Smooth muscle cell (in vitro differentiated cells): ENCODE measurements around the gene IL15RA. TPM values are rescaled to one million over a fixed set of nuclear protein-coding genes. Genes with fewer than 3 reads are reported as not detected.
"Not testable (repeated sequence)": the region's sequence is repeated elsewhere in the genome, so short reads cannot be mapped to it uniquely, and the experiment has no call there.

Experiments
- DNase-seq: peaks from one replicate; lab custom pipeline; 2025; ENCODE audit not compliant: unreplicated experiment; lab: John Stamatoyannopoulos, UW
- H2AFZ ChIP-seq: fragments of 200-600 bp; sonication (generic); 2 replicates; pipeline ENCODE4 v1.6.0; 2016; ENCODE audit warnings: antibody characterized with exemption, low read depth, mild to moderate bottlenecking
- H3F3A ChIP-seq: fragments of 200-600 bp; sonication (generic); 2 replicates; pipeline ENCODE4 v1.6.0; 2017; ENCODE audit warnings: antibody characterized with exemption, low read depth
- H3K27ac ChIP-seq: fragments of 200-600 bp; sonication (generic); 2 replicates; pipeline ENCODE4 v1.5.1; 2016; ENCODE audit warnings: low read depth, mild to moderate bottlenecking
- H3K27me3 ChIP-seq: fragments of 200-600 bp; sonication (generic); 2 replicates; pipeline ENCODE4 v1.6.1; 2016; ENCODE audit warnings: low read depth, mild to moderate bottlenecking
- H3K36me3 ChIP-seq: fragments of 200-600 bp; sonication (generic); 2 replicates; pipeline ENCODE4 v1.5.1; 2016; ENCODE audit warnings: low read depth
- H3K4me1 ChIP-seq: fragments of 200-600 bp; sonication (generic); 2 replicates; pipeline ENCODE4 v1.5.1; 2016; ENCODE audit warnings: low read depth
- H3K4me2 ChIP-seq: fragments of 200-600 bp; sonication (generic); 2 replicates; pipeline ENCODE4 v1.6.0; 2016; ENCODE audit warnings: mild to moderate bottlenecking
- H3K4me3 ChIP-seq: fragments of 200-600 bp; sonication (generic); 2 replicates; pipeline ENCODE4 v1.5.1; 2016; ENCODE audit warnings: mild to moderate bottlenecking
- H3K79me2 ChIP-seq: fragments of 200-600 bp; sonication (generic); 2 replicates; pipeline ENCODE4 v1.6.0; 2016; ENCODE audit warnings: low read depth, mild to moderate bottlenecking
- H3K9ac ChIP-seq: fragments of 200-600 bp; sonication (generic); 2 replicates; pipeline ENCODE4 v1.6.0; 2016; ENCODE audit warnings: low read depth
- H3K9me3 ChIP-seq: fragments of 200-600 bp; sonication (generic); replicated peaks from 2 replicates; pipeline ENCODE4 v1.5.1; 2016; ENCODE audit warnings: low read depth
- H4K20me1 ChIP-seq: fragments of 200-600 bp; sonication (generic); 2 replicates; pipeline ENCODE4 v1.6.0; 2016; ENCODE audit warnings: low read depth
- WGBS: methylation state at CpG from one replicate; pipeline ENCODE4 v1.1.7; 2016; ENCODE audit warnings: low lambda C conversion rate; 5-methylcytosine and 5-hydroxymethylcytosine counted together
- polyA plus RNA-seq: library from polyadenylated mRNA; unstranded; fragments of >200 nt; fragmentation: Nextera tagmentation; extraction: Ambion mirVana; gene quantifications from 2 replicates; pipeline ENCODE4 v1.2.1, GENCODE V29; 2016
- total RNA-seq: library from RNA; depleted of rRNA; stranded (reverse); fragments of >200 nt; gene quantifications from 2 replicates; pipeline ENCODE4 v1.2.3, GENCODE V29; 2014
- TF ChIP-seq, protein P1 (sequence below): fragments of 200-600 bp; sonication (generic); IDR thresholded peaks from 2 replicates; pipeline ENCODE4 v1.5.1; 2017; ENCODE audit warnings: borderline replicate concordance, mild to moderate bottlenecking, antibody characterized with exemption; ENCODE audit not compliant: insufficient read depth, poor library complexity, severe bottlenecking

The IL15RA gene
- total and polyA plus RNA-seq, 2 experiments from 2014 or later, result 0.23 to 0.54 TPM

DNA sequence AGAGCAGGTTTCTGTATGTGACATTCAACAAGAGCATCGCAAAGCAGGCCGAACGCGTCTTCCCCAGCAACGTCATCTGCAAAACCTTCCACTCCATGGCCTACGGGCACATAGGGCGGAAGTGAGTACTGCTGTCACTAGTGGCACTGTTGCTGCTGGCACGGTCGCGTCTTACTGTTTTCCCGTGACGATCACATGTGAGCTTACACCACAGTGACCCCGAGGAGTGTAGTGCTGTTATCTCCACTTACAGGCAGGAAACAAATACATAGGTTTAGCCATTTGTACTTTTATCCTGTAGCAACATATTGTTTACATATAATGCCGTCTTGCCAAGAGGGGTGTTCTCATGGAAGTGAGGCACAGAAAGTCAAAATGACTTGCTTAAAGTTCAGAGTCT, 61.9 kb downstream of the IL15RA start:
- Histone ChIP-seq H3K27ac (no peak overlapping the region), H3K9ac (no peak overlapping the region), H2AFZ (no peak overlapping the region), H3K4me1 (no peaks in the 10 kb centered on the region), H3K4me2 (no peak overlapping the region), H3K27me3 (no peaks in the 10 kb centered on the region), H3K36me3 (peaks cover 35% of the 10 kb centered on the region), H3K79me2 (no peaks in the 10 kb centered on the region), H3K9me3 (no peaks in the 10 kb centered on the region), H4K20me1 (no peaks in the 10 kb centered on the region), H3K4me3 (no peak overlapping the region), H3F3A (no peaks in the 10 kb centered on the region)
- DNase-seq, result no peak
- WGBS, result 98% methylated on average over 14 of the region's 14 CpGs
- TF ChIP-seq, protein P1, sequence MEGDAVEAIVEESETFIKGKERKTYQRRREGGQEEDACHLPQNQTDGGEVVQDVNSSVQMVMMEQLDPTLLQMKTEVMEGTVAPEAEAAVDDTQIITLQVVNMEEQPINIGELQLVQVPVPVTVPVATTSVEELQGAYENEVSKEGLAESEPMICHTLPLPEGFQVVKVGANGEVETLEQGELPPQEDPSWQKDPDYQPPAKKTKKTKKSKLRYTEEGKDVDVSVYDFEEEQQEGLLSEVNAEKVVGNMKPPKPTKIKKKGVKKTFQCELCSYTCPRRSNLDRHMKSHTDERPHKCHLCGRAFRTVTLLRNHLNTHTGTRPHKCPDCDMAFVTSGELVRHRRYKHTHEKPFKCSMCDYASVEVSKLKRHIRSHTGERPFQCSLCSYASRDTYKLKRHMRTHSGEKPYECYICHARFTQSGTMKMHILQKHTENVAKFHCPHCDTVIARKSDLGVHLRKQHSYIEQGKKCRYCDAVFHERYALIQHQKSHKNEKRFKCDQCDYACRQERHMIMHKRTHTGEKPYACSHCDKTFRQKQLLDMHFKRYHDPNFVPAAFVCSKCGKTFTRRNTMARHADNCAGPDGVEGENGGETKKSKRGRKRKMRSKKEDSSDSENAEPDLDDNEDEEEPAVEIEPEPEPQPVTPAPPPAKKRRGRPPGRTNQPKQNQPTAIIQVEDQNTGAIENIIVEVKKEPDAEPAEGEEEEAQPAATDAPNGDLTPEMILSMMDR, result no peak

GRCh38 chr10:5913736-5914135, 63.6 kb downstream of the IL15RA start:
- WGBS, result 97% methylated on average over 4 of the region's 4 CpGs
- Histone ChIP-seq H3K4me2 (no peak overlapping the region), H3K36me3 (peaks cover 29% of the 10 kb centered on the region), H3K27ac (no peak overlapping the region), H3K79me2 (no peaks in the 10 kb centered on the region), H4K20me1 (no peaks in the 10 kb centered on the region), H3K9me3 (no peaks in the 10 kb centered on the region), H3K9ac (no peak overlapping the region), H3K27me3 (no peaks in the 10 kb centered on the region), H2AFZ (no peak overlapping the region), H3K4me1 (no peaks in the 10 kb centered on the region), H3K4me3 (no peak overlapping the region), H3F3A (no peaks in the 10 kb centered on the region)
- DNase-seq, result no peak
- TF ChIP-seq, protein P1, result no peak

GRCh38 chr10:5911670-5912069, 65.7 kb downstream of the IL15RA start:
- peaks cover 14% of the 10 kb centered on the region for H4K20me1 ChIP-seq
- DNase-seq, result no peak
- H3K9me3 ChIP-seq, result no peaks in the 10 kb centered on the region
- H3K4me1 ChIP-seq, result no peaks in the 10 kb centered on the region
- H3K27me3 ChIP-seq, result no peaks in the 10 kb centered on the region
- TF ChIP-seq, protein P1, result no peak
- H3K36me3 ChIP-seq, result peaks cover 13% of the 10 kb centered on the region
- peaks cover 4% of the 10 kb centered on the region for H3K79me2 ChIP-seq
- no peaks in the 10 kb centered on the region for H3F3A ChIP-seq
- no peak overlapping the region for H3K9ac ChIP-seq
- H3K4me3 ChIP-seq, result no peak overlapping the region
- H3K4me2 ChIP-seq, result no peak overlapping the region
- no peak overlapping the region for H3K27ac ChIP-seq
- no peak overlapping the region for H2AFZ ChIP-seq
- WGBS, result 99% methylated on average over 4 of the region's 4 CpGs

- H3K27me3 ChIP-seq, result no peaks in the 10 kb centered on the region
- DNase-seq, result no peak
- no peak overlapping the region for H3K27ac ChIP-seq
- H3K4me3 ChIP-seq, result no peak overlapping the region
- no peak overlapping the region for H3K4me2 ChIP-seq
- no peak overlapping the region for H2AFZ ChIP-seq
- no peak overlapping the region for H3K9ac ChIP-seq
- 96% methylated on average over 18 of the region's 18 CpGs for WGBS
- H3K36me3 ChIP-seq, result peaks cover 11% of the 10 kb centered on the region
- TF ChIP-seq, protein P1, result no peak
- peaks cover 15% of the 10 kb centered on the region for H3K79me2 ChIP-seq
- peaks cover 14% of the 10 kb centered on the region for H4K20me1 ChIP-seq
- H3K9me3 ChIP-seq, result no peaks in the 10 kb centered on the region
- H3K4me1 ChIP-seq, result no peaks in the 10 kb centered on the region
- H3F3A ChIP-seq, result no peaks in the 10 kb centered on the region
Observed at GRCh38 chr10:5910323-5911100, 66.8 kb downstream of the IL15RA start.

DNA sequence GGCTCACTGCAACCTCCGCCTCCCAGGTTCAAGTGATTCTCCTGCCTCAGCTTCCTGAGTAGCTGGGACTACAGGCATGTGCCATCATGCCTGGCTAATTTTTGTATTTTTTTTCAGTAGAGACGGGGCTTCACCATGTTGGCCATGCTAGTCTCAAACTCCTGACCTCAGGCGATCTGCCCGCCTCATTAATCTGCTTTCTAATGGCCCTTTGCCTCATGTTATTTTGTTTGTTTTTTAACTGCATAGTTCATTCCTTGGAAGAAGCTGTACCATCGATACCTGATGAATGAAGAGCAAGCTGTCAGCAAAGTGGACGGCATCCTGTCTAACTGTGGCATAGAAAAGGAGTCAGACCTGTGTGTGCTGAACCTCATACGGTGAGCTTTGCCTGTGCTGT, 68.7 kb downstream of the IL15RA start:
- H3K27ac ChIP-seq, H3K4me1 ChIP-seq, H2AFZ ChIP-seq, H3K27me3 ChIP-seq, H3F3A ChIP-seq, H3K9me3 ChIP-seq, H3K4me2 ChIP-seq, H3K36me3 ChIP-seq, DNase-seq, H3K9ac ChIP-seq, H3K4me3 ChIP-seq: not testable (repeated sequence)
- WGBS, result 94% methylated on average over 7 of the region's 7 CpGs
- H3K79me2 ChIP-seq, result peaks cover 31% of the 10 kb centered on the region
- peaks cover 24% of the 10 kb centered on the region for H4K20me1 ChIP-seq
